Activated CD8-positive, alpha-beta memory T cell treated with anti-CD3 and anti-CD28 coated beads, Interleukin-2, amount 50 U/mL, for 24 hours (primary cell): ENCODE data around the gene ZNF335.
"Not testable (repeated sequence)": the region's sequence is repeated elsewhere in the genome, so short reads cannot be mapped to it uniquely, and the experiment has no call there.

Experiments
- DNase-seq: peaks from one replicate; pipeline ENCODE4 v3.0.0-alpha.2; 2020; ENCODE audit errors: extremely low read depth

Gene ZNF335

GRCh38 chr20:45972500-45973183, 639 bp upstream of the ZNF335 start:
- no peak for DNase-seq

- no peak for DNase-seq
These were observed 653 bp downstream of the ZNF335 start for GRCh38 chr20:45971425-45971674.

- no peak for DNase-seq
These were observed 1.2 kb downstream of the ZNF335 start for GRCh38 chr20:45970646-45971424.

- DNase-seq: no peak
These were observed 2.0 kb downstream of the ZNF335 start for GRCh38 chr20:45969712-45970634.

- no peak for DNase-seq
These were observed 2.9 kb downstream of the ZNF335 start for GRCh38 chr20:45968801-45969711.

GRCh38 chr20:45968081-45968671, 3.8 kb downstream of the ZNF335 start:
- DNase-seq: no peak

GRCh38 chr20:45967551-45968080, 4.4 kb downstream of the ZNF335 start:
- no peak for DNase-seq

GRCh38 chr20:45965169-45966002, 6.6 kb downstream of the ZNF335 start:
- DNase-seq: no peak

GRCh38 chr20:45964006-45964400, 8.0 kb downstream of the ZNF335 start:
- no peak for DNase-seq

- DNase-seq: no peak
These were observed 8.7 kb downstream of the ZNF335 start for GRCh38 chr20:45963059-45964005.

- DNase-seq: no peak
These were observed 9.8 kb downstream of the ZNF335 start for GRCh38 chr20:45962031-45962755.

GRCh38 chr20:45959956-45960630, 11.9 kb downstream of the ZNF335 start:
- no peak for DNase-seq

- DNase-seq: no peak
These were observed 12.9 kb downstream of the ZNF335 start for GRCh38 chr20:45959126-45959525.

GRCh38 chr20:45958593-45958992, 13.4 kb downstream of the ZNF335 start:
- DNase-seq: no peak

- DNase-seq: no peak
These were observed 14.7 kb downstream of the ZNF335 start for GRCh38 chr20:45957021-45957941.

- DNase-seq: not testable (repeated sequence)
These were observed 15.7 kb downstream of the ZNF335 start for GRCh38 chr20:45956326-45956725.
